ENCODE results near the gene CPA2.
"Not testable (repeated sequence)": the region's sequence is repeated elsewhere in the genome, so short reads cannot be mapped to it uniquely, and the experiment has no call there.

DNA sequence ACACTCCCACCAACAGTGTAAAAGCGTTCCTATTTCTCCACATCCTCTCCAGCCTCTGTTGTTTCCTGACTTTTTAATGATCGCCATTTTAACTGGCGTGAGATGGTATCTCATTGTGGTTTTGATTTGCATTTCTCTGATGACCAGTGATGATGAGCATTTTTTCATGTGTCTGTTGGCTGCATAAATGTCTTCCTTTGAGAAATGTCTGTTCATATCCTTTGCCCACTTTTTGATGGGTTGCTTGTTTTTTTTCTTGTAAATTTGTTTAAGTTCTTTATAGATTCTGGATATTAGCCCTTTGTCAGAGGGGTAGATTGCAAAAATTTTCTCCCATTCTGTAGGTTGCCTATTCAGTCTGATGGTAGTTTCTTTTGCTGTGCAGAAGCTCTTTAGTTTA lies 17.0 kb upstream of the CPA2 start:
- TF ChIP-seq, protein P1, sequence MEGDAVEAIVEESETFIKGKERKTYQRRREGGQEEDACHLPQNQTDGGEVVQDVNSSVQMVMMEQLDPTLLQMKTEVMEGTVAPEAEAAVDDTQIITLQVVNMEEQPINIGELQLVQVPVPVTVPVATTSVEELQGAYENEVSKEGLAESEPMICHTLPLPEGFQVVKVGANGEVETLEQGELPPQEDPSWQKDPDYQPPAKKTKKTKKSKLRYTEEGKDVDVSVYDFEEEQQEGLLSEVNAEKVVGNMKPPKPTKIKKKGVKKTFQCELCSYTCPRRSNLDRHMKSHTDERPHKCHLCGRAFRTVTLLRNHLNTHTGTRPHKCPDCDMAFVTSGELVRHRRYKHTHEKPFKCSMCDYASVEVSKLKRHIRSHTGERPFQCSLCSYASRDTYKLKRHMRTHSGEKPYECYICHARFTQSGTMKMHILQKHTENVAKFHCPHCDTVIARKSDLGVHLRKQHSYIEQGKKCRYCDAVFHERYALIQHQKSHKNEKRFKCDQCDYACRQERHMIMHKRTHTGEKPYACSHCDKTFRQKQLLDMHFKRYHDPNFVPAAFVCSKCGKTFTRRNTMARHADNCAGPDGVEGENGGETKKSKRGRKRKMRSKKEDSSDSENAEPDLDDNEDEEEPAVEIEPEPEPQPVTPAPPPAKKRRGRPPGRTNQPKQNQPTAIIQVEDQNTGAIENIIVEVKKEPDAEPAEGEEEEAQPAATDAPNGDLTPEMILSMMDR (IDR thresholded peaks at IDR 0.05): not testable (repeated sequence)
- TF ChIP-seq EZH2, EZH2phosphoT487 (IDR thresholded peaks at IDR 0.05): not testable (repeated sequence)
